ENCODE results near the gene TRIL.

Gene TRIL

DNA sequence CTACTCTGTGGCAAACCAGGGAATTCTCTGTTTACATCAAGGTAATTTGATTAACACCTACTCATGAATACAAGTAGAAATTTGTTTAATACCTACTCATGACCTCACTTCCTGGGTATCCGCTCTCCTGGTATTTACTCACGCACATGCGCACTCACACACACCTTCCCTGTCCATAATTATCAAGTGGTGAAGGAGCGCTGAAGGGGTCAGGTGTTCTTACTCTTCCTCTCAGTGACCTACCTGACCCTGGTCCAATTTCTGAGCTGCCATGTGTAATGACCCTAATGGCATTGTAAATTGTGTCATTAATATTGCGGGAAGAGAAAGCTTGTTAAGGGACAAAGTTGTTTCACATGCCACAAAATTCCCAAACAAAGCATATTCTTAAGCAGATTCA lies 41.3 kb upstream of the TRIL start (continued):
- no peak for TF ChIP-seq PRDM6 (tag by site-specific recombination; IDR thresholded peaks at IDR 0.05)
- no peak for TF ChIP-seq MZF1 (tag by site-specific recombination; IDR thresholded peaks at IDR 0.05; ENCODE audit: borderline replicate concordance)
- TF ChIP-seq, protein P1, sequence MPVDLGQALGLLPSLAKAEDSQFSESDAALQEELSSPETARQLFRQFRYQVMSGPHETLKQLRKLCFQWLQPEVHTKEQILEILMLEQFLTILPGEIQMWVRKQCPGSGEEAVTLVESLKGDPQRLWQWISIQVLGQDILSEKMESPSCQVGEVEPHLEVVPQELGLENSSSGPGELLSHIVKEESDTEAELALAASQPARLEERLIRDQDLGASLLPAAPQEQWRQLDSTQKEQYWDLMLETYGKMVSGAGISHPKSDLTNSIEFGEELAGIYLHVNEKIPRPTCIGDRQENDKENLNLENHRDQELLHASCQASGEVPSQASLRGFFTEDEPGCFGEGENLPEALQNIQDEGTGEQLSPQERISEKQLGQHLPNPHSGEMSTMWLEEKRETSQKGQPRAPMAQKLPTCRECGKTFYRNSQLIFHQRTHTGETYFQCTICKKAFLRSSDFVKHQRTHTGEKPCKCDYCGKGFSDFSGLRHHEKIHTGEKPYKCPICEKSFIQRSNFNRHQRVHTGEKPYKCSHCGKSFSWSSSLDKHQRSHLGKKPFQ (tag by site-specific recombination; IDR thresholded peaks at IDR 0.05) = no peak
- TF ChIP-seq ZNF501 (tag by site-specific recombination; IDR thresholded peaks at IDR 0.05) = no peak

DNA sequence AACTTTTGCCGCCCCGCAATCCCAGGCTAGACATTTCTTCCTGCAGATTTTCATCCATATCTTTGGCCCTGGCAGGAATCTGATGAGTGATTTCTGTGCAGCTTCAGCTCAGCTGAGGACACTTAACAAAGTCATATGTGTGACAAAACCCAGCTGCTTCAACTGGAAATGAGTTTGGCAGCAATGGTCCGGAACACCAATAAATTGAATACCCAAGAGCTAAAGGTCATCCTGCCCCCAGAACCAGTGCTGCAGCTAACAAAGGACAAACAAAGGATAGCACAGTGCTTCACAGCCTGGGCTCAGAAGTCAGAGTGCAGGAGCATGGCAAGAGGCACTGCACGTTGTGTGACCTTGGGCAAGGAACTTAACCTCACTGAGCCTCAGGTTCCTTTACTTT lies 40.0 kb upstream of the TRIL start:
- no peak for TF ChIP-seq ZNF610 (tag by site-specific recombination; IDR thresholded peaks at IDR 0.05; ENCODE audit: borderline replicate concordance)
- TF ChIP-seq RBAK (tag by site-specific recombination; IDR thresholded peaks at IDR 0.05) = no peak
- TF ChIP-seq ZNF146 (tag by site-specific recombination; IDR thresholded peaks at IDR 0.05) = no peak
- TF ChIP-seq ZNF561 (tag by site-specific recombination; IDR thresholded peaks at IDR 0.05; ENCODE audit: borderline replicate concordance) = no peak
- TF ChIP-seq ZFP69B (tag by site-specific recombination; IDR thresholded peaks at IDR 0.05) = no peak
- TF ChIP-seq, protein P1 (tag by site-specific recombination; IDR thresholded peaks at IDR 0.05) = no peak
- H3K36me3 ChIP-seq (ENCODE audit: control insufficient read depth in 2 of 2, insufficient read depth in 1 of 2, low read length in 2 of 2) = no peaks in the 10 kb centered on the region
- ChIA-PET CTCF (interaction anchor here (0.7 kb wide), 1 partner anchor 781 kb away, joined by 3 read pairs; no protein-coding TSS in a partner anchor), POLR2A (no interaction called here)
- H3K27ac ChIP-seq (ENCODE audit: extremely low read depth, low read depth, low read length) = no peak overlapping the region
- no peaks in the 10 kb centered on the region for H3K9me3 ChIP-seq (ENCODE audit: control insufficient read depth, insufficient read depth, low read depth, low read length)
- H3K4me1 ChIP-seq (ENCODE audit: control insufficient read depth, insufficient read depth, low read length) = peaks cover 2% of the 10 kb centered on the region; the same call in 1 of the 2 replicates
- no peak overlapping the region for H3K4me3 ChIP-seq (ENCODE audit: low read depth, low read length)

DNA sequence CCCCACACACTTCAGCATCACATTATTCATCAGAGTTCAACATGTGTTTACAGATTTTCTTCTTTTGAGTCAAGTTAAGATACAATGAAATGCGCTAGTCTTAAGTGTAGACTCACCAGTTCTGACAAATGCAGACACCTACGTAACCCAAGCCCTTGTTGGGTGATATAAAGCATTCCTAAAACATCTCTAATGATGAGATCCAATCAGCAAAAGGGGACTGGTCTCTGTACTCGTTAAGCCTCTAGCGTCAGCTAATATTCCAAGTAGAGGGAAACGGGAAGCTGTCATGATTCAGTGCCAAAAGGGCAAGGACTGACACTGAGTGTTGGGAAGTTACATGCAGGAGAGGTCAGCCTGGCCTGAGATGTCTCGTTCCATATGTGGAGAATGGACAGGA lies 38.7 kb upstream of the TRIL start:
- Histone ChIP-seq H3K36me3 (ENCODE audit: control insufficient read depth in 2 of 2, insufficient read depth in 1 of 2, low read length in 2 of 2) (no peaks in the 10 kb centered on the region), H3K4me1 (ENCODE audit: control insufficient read depth, insufficient read depth, low read length) (peaks cover 2% of the 10 kb centered on the region; the same call in 1 of the 2 replicates), H3K27ac (ENCODE audit: extremely low read depth, low read depth, low read length) (no peak overlapping the region), H3K4me3 (ENCODE audit: low read depth, low read length) (no peak overlapping the region), H3K9me3 (ENCODE audit: control insufficient read depth, insufficient read depth, low read depth, low read length) (no peaks in the 10 kb centered on the region)
- no peak for TF ChIP-seq TSHZ1 (tag by site-specific recombination; IDR thresholded peaks at IDR 0.05; ENCODE audit: borderline replicate concordance)
- TF ChIP-seq ZNF529 (tag by site-specific recombination; IDR thresholded peaks at IDR 0.05; ENCODE audit: insufficient replicate concordance) = no peak
- TF ChIP-seq ZBTB7A (tag by site-specific recombination; IDR thresholded peaks at IDR 0.05; ENCODE audit: low read depth) = no peak
- TF ChIP-seq ZNF10 (tag by site-specific recombination; IDR thresholded peaks at IDR 0.05) = no peak
- ChIA-PET POLR2A (no interaction called here), CTCF (interaction anchor here (1.5 kb wide), 1 partner anchor 70 kb away, joined by 3 read pairs; no protein-coding TSS in a partner anchor)

Data from HEK293 (cell line).